NCI-H146 treated with DMSO at 0.1 percent for 48 hours (cell line): ENCODE results near the gene EIF4G1.
A peak's percentile ranks its signal among the peaks of the same experiment; 100 is the strongest.

Experiments used
- DNase-seq: peaks from one replicate; lab custom pipeline; 2025; ENCODE audit not compliant: unreplicated experiment; lab: John Stamatoyannopoulos, UW

EIF4G1 gene

GRCh38 chr3:184361932-184362667, 47.7 kb downstream of the EIF4G1 start:
- DNase-seq, result peak; percentile 91

GRCh38 chr3:184362668-184363546, 48.5 kb downstream of the EIF4G1 start:
- peak; percentile 99 for DNase-seq

GRCh38 chr3:184366619-184367289, 52.3 kb downstream of the EIF4G1 start:
- no peak for DNase-seq

- DNase-seq, result no peak
Observed at GRCh38 chr3:184368116-184368515, 53.7 kb downstream of the EIF4G1 start.

- DNase-seq, result no peak
Observed at GRCh38 chr3:184368586-184369183, 54.3 kb downstream of the EIF4G1 start.

- peak; percentile 97 for DNase-seq
Observed at GRCh38 chr3:184371570-184372018, 57.2 kb downstream of the EIF4G1 start.

- no peak for DNase-seq
Observed at GRCh38 chr3:184372296-184372821, 58.0 kb downstream of the EIF4G1 start.

GRCh38 chr3:184372911-184373310, 58.5 kb downstream of the EIF4G1 start:
- DNase-seq, result no peak

- DNase-seq, result no peak
Observed at GRCh38 chr3:184373422-184373821, 59.0 kb downstream of the EIF4G1 start.

GRCh38 chr3:184375747-184376461, 61.5 kb downstream of the EIF4G1 start:
- DNase-seq, result no peak

- DNase-seq, result peak; percentile 68
Observed at GRCh38 chr3:184377374-184377773, 63.0 kb downstream of the EIF4G1 start.

GRCh38 chr3:184377882-184378445, 63.6 kb downstream of the EIF4G1 start, which contains the start of gene THPO:
THPO (minus strand) TSS chr3:184378207; CDS start chr3:184376259, 1,948 bp downstream.
- no peak for DNase-seq

GRCh38 chr3:184378651-184379357, 64.4 kb downstream of the EIF4G1 start:
- no peak for DNase-seq

GRCh38 chr3:184379358-184380184, 65.2 kb downstream of the EIF4G1 start, which contains the start of gene CHRD:
CHRD (plus strand) TSS chr3:184380054; CDS start chr3:184380319, 265 bp downstream.
- DNase-seq, result no peak

GRCh38 chr3:184380185-184380626, 65.8 kb downstream of the EIF4G1 start:
- peak; percentile 29 for DNase-seq

GRCh38 chr3:184380627-184381260, 66.3 kb downstream of the EIF4G1 start:
- DNase-seq, result no peak
